ENCODE data around the gene ZDHHC14.
A peak's percentile ranks its signal among the peaks of the same experiment; 100 is the strongest.

Gene ZDHHC14

DNA sequence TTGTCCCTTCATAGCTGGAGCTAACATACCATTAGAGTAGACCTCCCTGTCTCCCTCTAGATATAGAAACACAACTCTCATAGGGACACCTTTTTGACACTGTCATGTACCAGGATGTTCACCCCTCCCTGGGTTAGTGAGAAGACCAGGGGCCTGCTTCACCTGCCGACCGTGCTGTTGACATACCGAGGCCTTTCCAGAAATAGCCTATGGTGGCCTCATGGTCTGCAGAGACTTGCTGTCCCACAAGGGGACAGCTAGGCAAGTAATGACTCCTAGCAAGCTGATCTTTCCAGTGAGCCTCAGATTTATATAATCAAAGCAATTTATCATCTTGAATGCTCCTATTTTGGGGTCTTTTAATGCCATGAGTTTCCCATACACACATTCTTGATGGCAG is 15.0 kb downstream of the ZDHHC14 start:
- TF ChIP-seq Cebpa-rat (IDR thresholded peaks at IDR 0.05) = no peak
- H4K20me1 ChIP-seq = peaks cover 0 to 36% (median 3%) of the 10 kb centered on the region in 11 experiments; a peak in 10 of 22 replicates
- peaks cover 6 to 13% (median 7%) of the 10 kb centered on the region in 11 experiments for H3K9me3 ChIP-seq (replicated peaks in 1 of 11)
- H3K4me2 ChIP-seq = no peak overlapping the region
- no peaks in the 10 kb centered on the region for H3K27me3 ChIP-seq
- H3K4me3 ChIP-seq = no peak overlapping the region
- H3K9ac ChIP-seq = no peak overlapping the region
- peaks cover 11 to 21% (median 16%) of the 10 kb centered on the region in 10 experiments for H3K4me1 ChIP-seq
- peaks cover 0 to 28% (median 3%) of the 10 kb centered on the region in 11 experiments; a peak in 12 of 22 replicates for H3K36me3 ChIP-seq
- no peak overlapping the region for H3K27ac ChIP-seq

GRCh38 chr6:157397660-157398059 is 16.7 kb downstream of the ZDHHC14 start:
- peaks cover 11 to 21% (median 16%) of the 10 kb centered on the region in 10 experiments for H3K4me1 ChIP-seq
- no peak overlapping the region for H3K27ac ChIP-seq
- H3K9ac ChIP-seq = no peak overlapping the region

GRCh38 chr6:157398151-157398550 is 17.2 kb downstream of the ZDHHC14 start:
- no peak for TF ChIP-seq Cebpa-rat (IDR thresholded peaks at IDR 0.05)
- H3K27me3 ChIP-seq = no peaks in the 10 kb centered on the region
- no peak overlapping the region for H3K9ac ChIP-seq
- H3K27ac ChIP-seq = no peak overlapping the region
- peaks cover 11 to 16% (median 14%) of the 10 kb centered on the region in 10 experiments for H3K4me1 ChIP-seq
- H3K9me3 ChIP-seq (replicated peaks in 1 of 11) = no peaks in the 10 kb centered on the region
- H3K4me3 ChIP-seq = no peak overlapping the region
- H3K36me3 ChIP-seq = peaks cover 0 to 23% (median 0%) of the 10 kb centered on the region in 11 experiments; a peak in 6 of 22 replicates
- H3K4me2 ChIP-seq = no peak overlapping the region
- H4K20me1 ChIP-seq = peaks cover 0 to 48% (median 16%) of the 10 kb centered on the region in 11 experiments; a peak in 13 of 22 replicates

More at GRCh38 chr6:157397660-157398059, 16.7 kb downstream of the ZDHHC14 start:
- Histone ChIP-seq H3K27me3 (no peaks in the 10 kb centered on the region), H3K9me3 (replicated peaks in 1 of 11) (no peaks in the 10 kb centered on the region), H3K36me3 (peaks cover 0 to 23% (median 0%) of the 10 kb centered on the region in 11 experiments; a peak in 6 of 22 replicates), H4K20me1 (peaks cover 0 to 47% (median 14%) of the 10 kb centered on the region in 11 experiments; a peak in 13 of 22 replicates), H3K4me2 (no peak overlapping the region), H3K4me3 (no peak overlapping the region)
- TF ChIP-seq Cebpa-rat (IDR thresholded peaks at IDR 0.05) = no peak

DNA sequence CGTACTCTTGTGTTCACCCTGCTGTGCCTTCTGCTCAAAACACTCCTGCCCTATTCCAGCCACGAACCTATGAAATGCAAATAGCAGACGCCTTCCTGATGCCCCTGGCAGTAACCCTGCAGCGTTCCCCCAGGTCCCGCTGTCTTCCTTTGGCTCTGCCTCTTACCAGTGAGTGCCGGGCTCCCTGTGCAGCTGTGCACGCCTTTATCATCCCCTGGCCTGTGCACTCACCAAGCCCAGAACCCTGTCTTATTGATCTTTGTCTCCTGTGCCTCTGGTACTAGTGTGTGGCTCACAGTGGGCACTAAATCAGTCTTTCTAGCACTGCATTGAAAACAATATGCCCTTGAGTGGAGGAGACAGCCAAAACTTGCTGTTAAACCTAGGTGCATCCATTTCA is 19.7 kb downstream of the ZDHHC14 start:
- H3K9ac ChIP-seq = no peak overlapping the region
- no peak for TF ChIP-seq Cebpa-rat (IDR thresholded peaks at IDR 0.05)
- H3K4me2 ChIP-seq = no peak overlapping the region
- H3K27ac ChIP-seq = no peak overlapping the region
- H3K4me1 ChIP-seq = peaks cover 0 to 7% (median 0%) of the 10 kb centered on the region in 10 experiments; a peak in 3 of 20 replicates
- peaks cover 0 to 13% (median 0%) of the 10 kb centered on the region in 11 experiments; a peak in 6 of 22 replicates for H3K36me3 ChIP-seq
- no peaks in the 10 kb centered on the region for H3K9me3 ChIP-seq (replicated peaks in 1 of 11)
- peaks cover 0 to 50% (median 11%) of the 10 kb centered on the region in 11 experiments; a peak in 11 of 22 replicates for H4K20me1 ChIP-seq
- no peaks in the 10 kb centered on the region for H3K27me3 ChIP-seq
- no peak overlapping the region for H3K4me3 ChIP-seq

GRCh38 chr6:157401734-157402338 is 20.8 kb downstream of the ZDHHC14 start:
- H3K36me3 ChIP-seq = peaks cover 0 to 13% (median 0%) of the 10 kb centered on the region in 11 experiments; a peak in 6 of 22 replicates
- no peaks in the 10 kb centered on the region for H3K9me3 ChIP-seq (replicated peaks in 1 of 11)
- peaks cover 0 to 59% (median 11%) of the 10 kb centered on the region in 11 experiments; a peak in 11 of 22 replicates for H4K20me1 ChIP-seq
- no peak for TF ChIP-seq Cebpa-rat (IDR thresholded peaks at IDR 0.05)
- no peak overlapping the region for H3K27ac ChIP-seq
- no peak overlapping the region for H3K4me3 ChIP-seq
- H3K4me1 ChIP-seq = peaks cover 0 to 7% (median 0%) of the 10 kb centered on the region in 10 experiments; a peak in 3 of 20 replicates
- H3K9ac ChIP-seq = no peak overlapping the region
- H3K27me3 ChIP-seq = no peaks in the 10 kb centered on the region
- no peak overlapping the region for H3K4me2 ChIP-seq

DNA sequence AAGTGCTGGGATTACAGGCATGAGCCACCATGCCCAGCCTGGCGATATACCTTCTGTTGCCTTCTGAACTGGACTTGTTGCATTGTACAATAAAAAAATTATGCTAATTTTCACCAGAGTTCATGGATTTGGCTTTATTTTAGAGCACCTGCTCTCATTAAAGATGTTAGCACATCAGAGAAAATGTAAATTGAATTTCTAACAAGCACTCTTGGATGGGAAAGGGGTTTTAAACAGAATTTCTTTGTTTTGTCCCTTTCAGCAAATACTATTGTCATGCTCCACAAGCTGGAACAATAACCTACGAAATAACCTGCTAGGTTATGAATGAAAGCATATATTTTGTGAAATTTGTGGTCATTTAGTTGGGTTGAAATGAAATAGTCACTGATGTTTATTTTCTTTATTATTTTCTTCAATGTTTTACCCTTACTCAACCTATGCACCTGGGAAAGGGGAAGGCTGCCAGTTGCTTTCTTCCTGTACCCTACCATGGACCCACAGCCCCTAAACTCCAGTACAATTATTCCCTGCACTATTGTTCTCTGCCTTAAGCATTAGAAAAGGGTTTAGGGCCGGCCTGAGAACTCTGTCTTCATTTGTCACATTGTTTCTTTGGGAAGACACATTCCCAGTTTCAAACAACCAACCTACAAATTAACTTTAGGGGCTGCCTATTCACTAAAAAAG is 22.2 kb downstream of the ZDHHC14 start:
- Histone ChIP-seq H3K9me3 (replicated peaks in 1 of 11) (0 out of 22 replicates have a peak, but pooled peaks cover 0 to under 1% (median 0%) of the 10 kb centered on the region in 11 experiments), H4K20me1 (peaks cover 0 to 64% (median 11%) of the 10 kb centered on the region in 11 experiments; a peak in 10 of 22 replicates), H3K4me1 (peaks cover 0 to 7% (median 0%) of the 10 kb centered on the region in 10 experiments; a peak in 3 of 20 replicates), H3K4me3 (no peak overlapping the region), H3K9ac (no peak overlapping the region), H3K36me3 (peaks cover 0 to 13% (median 0%) of the 10 kb centered on the region in 11 experiments; a peak in 6 of 22 replicates), H3K27me3 (no peaks in the 10 kb centered on the region), H3K27ac (no peak overlapping the region), H3K4me2 (peak overlapping the region in 2 of 11 experiments; percentile 4 to 25; a peak in 1 of 22 replicates)
- TF ChIP-seq Cebpa-rat (IDR thresholded peaks at IDR 0.05) = no peak

DNA sequence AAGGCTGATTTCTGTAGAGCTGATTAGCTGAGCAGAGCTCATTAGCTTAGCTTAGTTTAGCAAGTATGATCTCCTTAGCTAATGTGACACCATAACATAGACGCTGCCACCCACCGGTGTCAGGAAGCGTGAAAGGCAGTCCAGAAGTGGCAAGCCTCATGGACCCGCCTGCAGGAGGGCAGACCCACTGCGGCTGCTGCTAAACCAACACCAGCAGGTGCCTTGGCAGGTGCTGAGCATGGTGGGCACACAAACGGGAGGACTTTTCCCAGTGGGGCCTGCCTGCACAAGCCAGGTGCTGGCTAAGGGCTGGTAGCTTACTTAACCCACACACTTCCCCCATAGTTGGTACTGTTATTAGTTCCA is 22.7 kb downstream of the ZDHHC14 start:
- Histone ChIP-seq H4K20me1 (peaks cover 0 to 59% (median 11%) of the 10 kb centered on the region in 11 experiments; a peak in 9 of 22 replicates), H3K4me3 (no peak overlapping the region), H3K9ac (no peak overlapping the region), H3K4me2 (peak overlapping the region in 2 of 11 experiments; percentile 4 to 25; a peak in 2 of 22 replicates), H3K4me1 (peaks cover 0 to 7% (median 0%) of the 10 kb centered on the region in 10 experiments; a peak in 3 of 20 replicates), H3K9me3 (replicated peaks in 1 of 11) (peaks cover 0 to 4% (median 0%) of the 10 kb centered on the region in 11 experiments; a peak in 3 of 22 replicates), H3K27me3 (no peaks in the 10 kb centered on the region), H3K36me3 (peaks cover 0 to 13% (median 0%) of the 10 kb centered on the region in 11 experiments; a peak in 6 of 22 replicates), H3K27ac (no peak overlapping the region)
- no peak for TF ChIP-seq Cebpa-rat (IDR thresholded peaks at IDR 0.05)

- H3K4me2 ChIP-seq = no peak overlapping the region
- peaks cover 0 to 6% (median 0%) of the 10 kb centered on the region in 11 experiments; a peak in 3 of 22 replicates for H3K9me3 ChIP-seq (replicated peaks in 1 of 11)
- no peak for TF ChIP-seq Cebpa-rat (IDR thresholded peaks at IDR 0.05)
- H4K20me1 ChIP-seq = peaks cover 0 to 43% (median 10%) of the 10 kb centered on the region in 11 experiments; a peak in 9 of 22 replicates
- no peak overlapping the region for H3K9ac ChIP-seq
- H3K4me3 ChIP-seq = no peak overlapping the region
- peaks cover 0 to 7% (median 0%) of the 10 kb centered on the region in 10 experiments; a peak in 3 of 20 replicates for H3K4me1 ChIP-seq
- H3K27ac ChIP-seq = no peak overlapping the region
- no peaks in the 10 kb centered on the region for H3K27me3 ChIP-seq
- H3K36me3 ChIP-seq = peaks cover 0 to 6% (median 0%) of the 10 kb centered on the region in 11 experiments; a peak in 1 of 22 replicates
These were observed 25.0 kb downstream of the ZDHHC14 start for GRCh38 chr6:157405986-157406385.

Measured in BLaER1 treated with 17β-estradiol and CSF1 and Interleukin-3, amounts not matched to agents 10 nM and 100 nM (cell line).